ENCODE measurements around the gene KLHL22. TPM values are rescaled to one million over a fixed set of nuclear protein-coding genes. Genes with fewer than 3 reads are reported as not detected.
"Not testable (repeated sequence)": the region's sequence is repeated elsewhere in the genome, so short reads cannot be mapped to it uniquely, and the experiment has no call there.

Gene KLHL22
- polyA plus RNA-seq, 3 donors, result 27.9 to 40.1 (median 35.8) TPM

GRCh38 chr22:20509344-20510047, 13.9 kb upstream of the KLHL22 start:
- DNase-seq (ENCODE audit: extremely low read depth in 1 of 11, low read depth in 9 of 11, low spot score in 4 of 11), result peak in 5 of 11 donors; percentile 39 to 69 (median 50)

- no peak for DNase-seq (ENCODE audit: extremely low read depth in 1 of 11, low read depth in 9 of 11, low spot score in 4 of 11)
Measured at GRCh38 chr22:20508815-20509271, 13.2 kb upstream of the KLHL22 start.

GRCh38 chr22:20508067-20508755, 12.6 kb upstream of the KLHL22 start:
- not testable (repeated sequence) for DNase-seq (ENCODE audit: extremely low read depth in 1 of 11, low read depth in 9 of 11, low spot score in 4 of 11)

- DNase-seq (ENCODE audit: extremely low read depth in 1 of 11, low read depth in 9 of 11, low spot score in 4 of 11), result peak in 10 of 11 donors; percentile 55 to 89 (median 81)
Measured at GRCh38 chr22:20507253-20508066, 11.9 kb upstream of the KLHL22 start, which contains the start of gene MED15. Gene MED15 (plus strand): TSS chr22:20507610. CDS start chr22:20507679, 69 bp downstream.

GRCh38 chr22:20506543-20507252, 11.1 kb upstream of the KLHL22 start:
- no peak for DNase-seq (ENCODE audit: extremely low read depth in 1 of 11, low read depth in 9 of 11, low spot score in 4 of 11)

GRCh38 chr22:20504293-20504922, 8.8 kb upstream of the KLHL22 start:
- not testable (repeated sequence) for DNase-seq (ENCODE audit: extremely low read depth in 1 of 11, low read depth in 9 of 11, low spot score in 4 of 11)

GRCh38 chr22:20503816-20504215, 8.2 kb upstream of the KLHL22 start:
- DNase-seq (ENCODE audit: extremely low read depth in 1 of 11, low read depth in 9 of 11, low spot score in 4 of 11), result no peak

GRCh38 chr22:20499769-20500168, 4.2 kb upstream of the KLHL22 start:
- DNase-seq (ENCODE audit: extremely low read depth in 1 of 11, low read depth in 9 of 11, low spot score in 4 of 11), result no peak

GRCh38 chr22:20498913-20499312, 3.3 kb upstream of the KLHL22 start:
- no peak for DNase-seq (ENCODE audit: extremely low read depth in 1 of 11, low read depth in 9 of 11, low spot score in 4 of 11)

GRCh38 chr22:20497426-20497825, 1.8 kb upstream of the KLHL22 start:
- DNase-seq (ENCODE audit: extremely low read depth in 1 of 11, low read depth in 9 of 11, low spot score in 4 of 11), result no peak

GRCh38 chr22:20495861-20496681, 476 bp upstream of the KLHL22 start:
- peak; percentile 75 to 92 (median 90) for DNase-seq (ENCODE audit: extremely low read depth in 1 of 11, low read depth in 9 of 11, low spot score in 4 of 11)

- no peak for DNase-seq (ENCODE audit: extremely low read depth in 1 of 11, low read depth in 9 of 11, low spot score in 4 of 11)
Measured at GRCh38 chr22:20491346-20491745, 4.2 kb downstream of the KLHL22 start.

GRCh38 chr22:20490941-20491307, 4.7 kb downstream of the KLHL22 start:
- no peak for DNase-seq (ENCODE audit: extremely low read depth in 1 of 11, low read depth in 9 of 11, low spot score in 4 of 11)

GRCh38 chr22:20490183-20490940, 5.2 kb downstream of the KLHL22 start:
- DNase-seq (ENCODE audit: extremely low read depth in 1 of 11, low read depth in 9 of 11, low spot score in 4 of 11), result no peak

- no peak for DNase-seq (ENCODE audit: extremely low read depth in 1 of 11, low read depth in 9 of 11, low spot score in 4 of 11)
Measured at GRCh38 chr22:20488946-20489345, 6.6 kb downstream of the KLHL22 start.

- no peak for DNase-seq (ENCODE audit: extremely low read depth in 1 of 11, low read depth in 9 of 11, low spot score in 4 of 11)
Measured at GRCh38 chr22:20487715-20488114, 7.9 kb downstream of the KLHL22 start.

GRCh38 chr22:20486229-20486628, 9.4 kb downstream of the KLHL22 start:
- DNase-seq (ENCODE audit: extremely low read depth in 1 of 11, low read depth in 9 of 11, low spot score in 4 of 11), result no peak
